GM19023 (cell line): ENCODE data around the gene GAREM1.

Source experiments
- ATAC-seq: cut with Tn5 transposase; IDR thresholded peaks from one replicate; pipeline ENCODE4 v1.9.1; 2021; ENCODE audit warnings: mild to moderate bottlenecking, moderate library complexity; ENCODE audit not compliant: unreplicated experiment

GAREM1 gene

DNA sequence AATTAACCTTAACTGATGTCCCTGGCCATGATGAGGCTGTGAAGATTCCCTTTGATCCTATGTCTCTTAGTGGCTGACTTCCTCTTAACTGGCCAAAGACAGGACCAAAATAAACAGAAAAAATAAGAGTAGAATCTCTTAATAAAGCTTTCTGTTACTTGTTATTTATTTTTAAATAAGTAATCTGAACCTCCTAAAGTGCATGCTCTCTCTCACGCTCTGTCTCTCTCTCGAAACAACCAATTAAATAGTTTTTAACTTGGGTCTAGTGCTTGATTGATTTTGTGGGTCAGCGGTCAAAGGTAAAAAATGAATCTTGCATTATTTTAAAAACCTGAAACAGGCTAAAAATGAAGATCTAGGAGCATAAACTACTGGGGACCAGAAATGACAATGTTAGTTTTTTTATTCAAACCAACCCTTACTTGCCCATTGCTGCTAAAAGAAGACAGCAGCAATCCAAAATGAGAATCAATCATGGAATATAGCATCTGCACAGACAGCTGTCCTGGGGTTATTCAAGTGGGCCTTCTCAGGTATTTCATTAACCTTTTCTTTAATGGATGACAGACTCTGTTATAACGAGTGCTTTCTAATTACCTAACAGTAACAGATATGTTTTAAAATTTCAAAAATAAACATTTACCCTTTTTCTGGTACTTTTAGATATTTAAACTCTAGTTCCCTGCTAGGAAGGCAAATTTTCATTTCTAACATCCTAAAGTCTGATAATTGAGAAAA, 11.2 kb downstream of the GAREM1 start:
- ATAC-seq, result no peak

DNA sequence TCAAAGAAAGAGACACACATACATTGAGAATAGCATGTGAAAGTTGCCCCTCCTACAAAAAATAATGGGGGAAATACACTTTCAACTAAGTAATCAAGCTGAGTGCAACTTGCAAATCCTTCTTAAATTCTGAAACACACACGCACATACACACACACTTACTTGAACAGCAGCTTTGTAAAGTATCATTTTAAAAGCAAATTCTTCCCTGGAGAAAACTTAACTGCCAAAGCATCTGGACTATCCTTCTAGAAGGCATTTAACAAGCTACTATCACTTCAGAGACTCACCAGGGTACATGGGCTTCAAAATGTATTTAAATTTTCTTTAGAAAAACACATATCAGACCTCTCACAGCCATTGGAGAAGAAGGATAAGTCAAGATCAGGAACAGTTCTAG, 15.3 kb downstream of the GAREM1 start:
- ATAC-seq, result no peak

DNA sequence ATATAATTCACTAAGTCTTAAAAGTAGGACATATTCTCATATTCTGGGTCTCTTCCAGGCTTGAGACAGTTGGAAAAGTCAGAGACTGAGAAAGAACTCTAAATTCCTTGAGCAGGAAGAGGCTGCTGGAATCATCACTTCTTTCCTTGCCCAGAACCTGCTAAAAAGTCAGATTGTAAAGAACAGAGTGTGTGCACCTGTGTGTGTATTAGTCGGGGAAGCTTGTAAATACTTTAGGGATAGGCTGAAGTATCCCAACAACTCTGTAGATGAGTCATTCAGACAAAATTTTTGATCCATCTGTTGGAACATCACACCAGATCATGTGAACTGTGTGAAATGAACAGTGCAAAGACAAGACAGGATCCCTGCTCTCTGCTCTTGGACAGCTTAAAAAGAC, 16.1 kb downstream of the GAREM1 start:
- no peak for ATAC-seq

DNA sequence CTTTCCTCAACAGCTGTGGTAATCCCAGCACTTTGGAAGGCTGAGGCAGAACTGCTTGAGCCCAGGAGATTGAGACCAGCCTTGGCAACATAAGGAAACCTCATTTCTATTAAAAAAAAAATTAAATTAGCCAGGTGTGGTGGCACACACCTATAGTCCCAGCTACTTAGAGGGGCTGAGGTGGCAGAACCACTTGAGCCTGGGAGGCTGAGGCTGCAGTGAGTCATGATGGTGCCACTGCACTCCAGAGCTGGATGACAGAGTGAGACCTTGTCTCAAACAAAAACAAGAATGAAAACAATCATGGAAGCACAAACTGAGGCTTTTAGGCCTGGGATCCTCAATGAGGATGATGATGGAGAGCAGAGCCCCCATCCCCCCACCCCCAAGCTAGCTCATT, 19.8 kb downstream of the GAREM1 start:
- ATAC-seq, result no peak

DNA sequence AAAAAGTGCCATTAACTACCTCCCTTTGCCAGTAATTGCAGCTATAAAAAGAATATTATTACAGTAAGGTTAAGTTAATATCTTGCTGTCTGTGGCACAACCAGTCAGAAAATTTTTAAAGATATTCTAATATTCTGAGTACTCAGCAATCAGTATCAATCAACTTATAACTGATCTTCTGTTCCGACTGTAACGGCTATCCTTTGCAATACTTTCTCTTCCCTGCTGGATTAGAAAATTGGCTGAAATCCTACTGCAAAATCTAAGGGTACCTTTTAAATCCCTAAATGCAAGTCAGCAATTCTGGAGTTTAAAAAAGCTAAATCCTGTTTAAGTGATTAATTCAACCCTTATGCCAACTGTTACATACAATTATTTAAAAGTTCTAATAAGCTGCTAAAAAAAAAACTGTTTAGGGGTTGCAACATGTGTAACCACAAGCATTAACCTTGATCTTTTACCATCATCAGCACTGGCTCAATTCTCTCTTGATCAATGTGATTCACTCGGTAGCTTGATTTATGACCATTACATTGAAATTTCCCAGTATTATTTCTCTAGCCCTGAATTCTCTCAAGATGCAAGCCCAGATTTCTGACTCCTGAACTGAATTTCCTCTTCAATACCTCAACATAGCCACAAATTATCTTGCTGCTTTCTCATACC, 20.5 kb downstream of the GAREM1 start:
- no peak for ATAC-seq

DNA sequence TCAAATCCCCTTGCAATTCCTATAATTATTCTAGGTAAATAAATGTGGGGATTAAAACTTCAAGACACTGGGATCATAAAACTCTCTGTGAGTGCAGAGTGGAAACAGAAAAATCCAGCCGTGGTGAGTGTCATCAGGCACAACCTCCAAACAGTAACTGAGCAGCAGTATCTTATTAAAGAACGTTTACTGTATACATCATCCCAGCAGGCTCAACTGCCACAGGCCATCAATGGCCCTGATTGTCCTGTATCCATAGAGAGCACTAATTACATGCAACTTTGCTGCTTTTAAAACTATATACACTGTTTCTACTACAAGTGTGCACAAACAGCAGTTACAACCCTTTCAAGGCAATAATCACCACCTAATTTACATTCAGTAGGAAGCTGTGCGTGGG, 23.9 kb downstream of the GAREM1 start:
- no peak for ATAC-seq

DNA sequence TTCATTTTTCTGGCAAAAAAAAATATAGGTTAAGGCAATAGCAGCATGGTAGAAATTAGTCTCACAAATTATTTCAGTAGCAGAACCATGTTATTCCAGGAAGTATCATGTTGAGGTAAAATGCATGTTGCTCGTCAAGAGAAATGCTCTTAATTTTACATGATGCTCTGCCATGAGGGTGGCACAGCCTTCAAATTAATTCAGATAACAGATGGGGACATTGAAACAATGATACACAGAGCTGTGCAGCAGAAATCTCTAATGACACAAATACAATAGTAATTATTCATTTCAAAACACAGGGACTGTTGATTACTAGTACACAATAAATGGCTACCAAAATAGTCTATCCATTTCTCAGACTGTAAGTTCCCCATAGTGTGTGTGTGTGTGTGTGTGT, 24.8 kb downstream of the GAREM1 start:
- no peak for ATAC-seq

DNA sequence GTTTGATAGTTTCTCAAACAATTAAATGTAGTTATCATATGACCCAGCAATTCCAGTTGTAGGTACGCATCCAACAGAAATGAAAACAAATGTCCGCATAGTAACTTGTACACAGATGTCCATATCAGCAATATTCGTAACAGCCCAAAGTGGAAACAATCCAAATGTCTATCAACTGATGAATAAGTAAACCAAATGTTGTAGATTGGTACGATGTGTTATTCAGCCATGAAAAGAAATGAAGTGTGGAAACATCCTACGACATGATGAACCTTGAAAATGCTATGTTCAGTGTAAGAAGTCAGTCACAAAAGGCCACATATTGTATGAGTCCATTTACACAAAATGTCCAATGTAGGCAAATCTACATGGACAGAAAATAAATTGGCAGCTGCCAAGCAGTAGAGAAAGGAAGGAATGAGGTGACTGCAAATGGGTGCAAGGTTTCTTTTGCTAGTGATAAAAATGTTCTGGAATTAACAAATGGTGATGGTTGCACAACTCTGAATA, 26.9 kb downstream of the GAREM1 start:
- no peak for ATAC-seq

DNA sequence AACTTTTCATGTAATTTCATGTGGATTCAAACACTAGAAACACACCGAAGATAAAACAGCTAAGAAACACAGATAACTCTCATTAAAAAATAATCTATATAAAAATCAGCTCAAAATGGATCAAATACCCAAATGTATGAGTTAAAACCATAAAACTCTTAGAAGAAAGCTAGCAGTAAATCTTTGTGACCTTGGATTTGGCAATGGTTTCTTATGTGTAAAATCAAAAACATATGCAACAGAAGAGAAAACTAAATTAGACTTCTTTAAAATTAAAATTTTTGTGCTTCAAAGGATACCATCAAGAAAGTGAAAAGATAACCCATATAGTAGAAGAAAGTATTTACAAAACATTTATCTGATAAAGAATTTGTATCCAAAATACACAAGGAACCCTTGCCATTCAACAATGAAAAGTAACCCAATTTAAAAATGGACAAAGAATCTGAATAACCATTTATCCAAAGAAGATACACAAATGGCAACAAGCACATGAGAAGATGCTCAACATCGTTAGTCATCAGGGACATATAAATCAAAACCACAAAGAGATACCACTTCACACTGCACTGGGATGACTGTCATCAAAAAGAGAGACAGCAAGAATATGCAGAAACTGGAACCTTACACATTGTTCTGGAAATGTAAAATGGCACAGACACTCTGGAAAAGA, 27.5 kb downstream of the GAREM1 start:
- ATAC-seq, result no peak

DNA sequence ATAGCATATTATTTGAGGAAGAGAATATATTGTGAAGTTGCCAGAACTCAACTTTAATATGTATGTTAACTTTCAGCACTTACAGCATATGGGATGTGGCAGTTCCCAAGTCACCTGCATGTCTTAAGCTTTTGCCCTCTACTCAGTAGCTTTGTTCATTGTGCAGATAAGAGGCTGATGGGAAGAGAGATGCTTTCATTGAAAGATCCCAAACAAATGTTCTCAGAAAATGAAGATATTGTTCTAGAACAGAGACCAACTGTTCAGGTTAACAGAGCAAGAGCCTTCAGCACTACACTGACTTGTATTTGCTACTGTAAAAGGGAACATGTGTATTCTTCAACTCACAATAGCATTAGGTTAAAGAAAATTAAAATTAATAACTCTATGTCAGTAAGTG, 28.1 kb downstream of the GAREM1 start:
- no peak for ATAC-seq

DNA sequence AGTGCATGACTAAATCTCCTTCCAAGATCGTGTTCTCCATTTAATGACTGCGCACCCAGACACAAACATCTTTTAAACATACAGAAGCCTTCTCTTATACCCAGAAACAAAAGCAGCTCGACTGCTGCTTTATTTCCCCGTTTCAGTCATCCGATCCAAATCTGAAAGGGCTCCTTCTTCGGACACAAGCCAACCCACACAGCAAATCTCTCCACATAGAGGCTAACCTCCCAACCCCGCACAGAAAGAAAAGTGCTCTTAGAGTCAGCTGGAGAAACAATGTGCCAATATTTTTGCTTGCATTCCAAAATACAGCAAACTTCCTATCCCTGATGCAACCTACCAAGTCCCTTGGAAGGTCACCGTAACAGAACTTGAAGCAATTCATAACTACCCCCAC, 29.1 kb downstream of the GAREM1 start:
- no peak for ATAC-seq

DNA sequence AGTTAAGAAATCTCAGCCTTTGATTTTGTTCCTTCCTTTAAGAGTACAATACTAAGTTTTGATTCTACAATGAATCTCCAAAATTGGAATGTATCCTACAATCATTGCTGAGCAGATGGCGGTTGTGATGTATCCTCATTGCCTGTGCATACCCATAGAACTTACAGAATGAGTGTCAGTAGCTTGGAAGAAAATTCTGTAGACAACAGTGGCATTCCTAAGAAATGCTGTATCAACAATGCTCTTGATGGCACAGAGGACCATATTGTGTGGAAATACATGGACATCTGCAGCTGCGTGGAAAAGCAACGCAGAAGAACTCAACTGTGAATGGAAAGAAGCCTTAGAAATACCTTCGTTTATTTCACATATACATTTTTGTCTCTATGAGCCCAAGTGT, 30.2 kb downstream of the GAREM1 start:
- no peak for ATAC-seq

DNA sequence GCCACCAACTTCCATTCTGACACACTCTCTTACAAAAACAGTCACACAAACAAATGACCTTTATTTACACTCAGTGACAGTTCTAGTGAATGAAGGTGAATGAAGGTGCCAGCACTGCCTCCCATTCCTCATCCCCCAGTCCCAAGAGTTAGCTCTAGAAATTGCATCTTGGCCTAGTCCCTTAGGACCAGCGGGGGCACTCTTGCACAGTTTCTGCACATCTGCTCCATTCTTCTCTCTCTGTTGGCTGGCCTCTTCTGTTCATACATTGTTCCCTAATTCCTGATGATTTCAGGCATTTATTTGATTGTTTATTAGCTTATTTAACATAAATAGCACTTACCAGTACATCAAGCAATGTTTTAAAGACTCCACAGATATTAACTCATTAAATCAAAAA, 30.9 kb downstream of the GAREM1 start:
- no peak for ATAC-seq

DNA sequence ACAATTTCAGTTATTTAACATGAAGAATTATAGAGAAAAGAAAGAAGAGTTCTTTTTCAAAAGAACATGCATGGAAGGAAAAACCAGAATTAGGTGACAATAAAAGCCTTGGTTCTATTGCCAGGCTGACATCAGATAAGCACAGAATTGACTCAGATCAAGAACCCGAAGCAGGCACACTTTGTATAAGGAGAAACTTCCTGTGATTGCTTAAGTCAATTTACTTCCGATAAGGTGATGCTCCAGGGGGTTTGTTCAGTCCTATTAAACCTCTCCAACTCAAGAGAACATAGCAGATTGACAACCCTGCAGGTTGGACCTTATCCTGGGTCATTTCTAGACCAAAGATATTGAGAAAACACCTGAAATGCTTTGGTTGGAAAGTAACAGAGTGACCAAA, 31.4 kb downstream of the GAREM1 start:
- no peak for ATAC-seq

DNA sequence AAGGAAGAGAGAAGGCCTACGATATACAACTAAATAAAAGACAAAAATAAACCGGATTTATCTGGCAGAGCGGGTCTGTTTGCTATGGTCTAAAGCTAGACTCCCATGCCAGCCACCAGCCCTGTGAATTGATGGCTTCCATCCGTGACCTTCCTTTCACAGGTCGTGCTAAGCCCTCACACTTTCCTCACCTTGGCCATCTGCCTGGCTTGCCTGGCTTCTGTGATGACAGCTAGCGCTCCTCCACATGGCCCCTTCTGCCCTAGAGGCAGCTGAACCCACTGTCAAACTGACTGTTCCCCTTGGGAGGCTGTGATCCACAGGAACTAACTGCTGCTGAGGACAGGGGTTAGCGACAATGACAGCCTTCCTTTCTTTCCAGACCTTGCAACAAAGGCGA, 32.5 kb downstream of the GAREM1 start:
- no peak for ATAC-seq

DNA sequence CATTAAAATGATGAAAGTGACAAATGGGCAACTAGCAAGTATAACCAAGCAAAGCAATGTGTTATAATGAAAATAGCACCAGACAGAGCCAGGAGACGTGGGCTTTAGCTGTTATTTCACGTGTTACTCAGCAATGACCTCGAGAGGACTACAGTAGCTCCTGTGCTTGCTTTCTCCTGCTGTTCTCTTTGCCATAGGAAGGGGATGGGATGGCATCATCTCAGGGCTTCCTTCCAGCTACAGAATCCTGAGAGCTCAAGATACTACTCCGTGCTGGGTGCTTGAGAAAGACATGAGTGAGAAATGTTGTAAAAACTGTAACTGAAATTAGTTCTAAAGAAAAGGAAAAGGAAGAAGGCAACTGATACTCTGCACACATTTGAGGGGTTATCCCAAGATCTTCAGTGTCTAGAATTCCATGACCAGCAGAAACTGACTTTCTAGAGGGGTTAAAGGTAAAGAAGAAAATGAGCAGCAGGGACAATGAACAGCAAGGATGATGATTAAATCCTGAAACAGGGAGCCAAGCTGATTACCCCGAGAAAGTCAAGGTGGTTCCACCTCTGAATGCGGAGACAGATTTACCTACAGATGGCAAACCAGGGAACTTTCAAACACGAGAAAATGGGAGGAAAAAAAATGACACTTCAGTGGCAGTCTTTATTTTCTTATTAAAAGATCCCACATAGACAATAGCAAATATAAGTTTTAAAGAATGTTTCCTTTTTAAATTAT, 33.4 kb downstream of the GAREM1 start:
- no peak for ATAC-seq

DNA sequence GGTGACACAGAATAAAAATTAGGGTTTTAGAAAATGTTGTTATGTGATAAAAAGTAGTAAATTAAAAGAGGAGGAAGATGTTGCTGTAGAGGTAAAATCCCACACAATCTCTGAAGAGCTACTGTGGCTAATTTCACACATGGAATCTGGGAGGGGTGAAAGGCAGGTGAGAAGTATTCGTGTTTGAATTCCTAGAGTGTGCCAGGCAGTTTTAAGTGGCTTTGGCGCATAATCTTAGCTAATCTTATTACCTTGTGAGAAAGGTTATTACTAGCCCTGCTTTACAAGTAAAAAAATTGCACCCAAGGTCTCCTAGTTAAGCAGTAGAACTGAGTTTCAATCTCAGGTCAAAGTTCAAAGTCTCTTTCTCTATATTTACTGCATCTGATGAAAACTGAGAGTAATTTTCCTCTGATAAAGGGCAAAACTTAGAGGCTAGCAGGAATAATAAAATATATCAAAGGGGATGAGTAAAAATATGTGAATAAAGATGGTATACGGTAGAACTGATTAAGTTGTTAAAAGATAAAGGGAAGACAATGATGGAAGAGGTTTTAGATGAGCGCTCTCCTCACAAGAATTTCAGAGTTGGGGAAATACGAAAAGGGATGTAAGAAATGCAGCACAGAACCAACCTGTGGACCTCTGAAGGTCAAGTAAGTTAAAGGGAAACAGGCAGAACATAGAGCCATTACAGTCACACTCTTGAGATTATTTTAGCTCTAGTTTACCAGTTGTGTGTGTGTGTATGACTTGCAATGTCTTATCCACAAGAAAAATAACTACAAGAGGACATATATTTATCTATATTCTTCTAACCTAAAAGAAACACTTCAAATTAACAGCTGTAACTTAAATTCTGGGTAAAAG, 34.8 kb downstream of the GAREM1 start:
- no peak for ATAC-seq

DNA sequence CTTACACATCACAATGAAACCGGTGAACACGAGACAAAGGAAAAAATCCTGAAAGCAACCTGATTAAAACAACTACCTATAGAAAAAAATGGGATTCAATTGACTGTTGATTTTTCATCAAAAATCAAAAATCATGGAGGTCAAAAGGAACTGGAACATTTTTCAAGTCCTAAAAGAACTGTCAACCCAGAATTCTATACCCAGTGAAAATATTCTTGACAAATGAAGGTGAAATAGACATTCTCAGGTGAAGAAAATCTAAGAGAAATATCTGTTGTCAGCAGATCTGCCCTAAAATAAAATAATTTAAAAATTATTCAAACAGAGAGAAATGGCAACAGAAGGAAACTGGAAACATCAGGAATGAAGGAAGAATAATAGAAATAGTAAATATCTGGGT, 38.9 kb downstream of the GAREM1 start:
- ATAC-seq, result no peak

DNA sequence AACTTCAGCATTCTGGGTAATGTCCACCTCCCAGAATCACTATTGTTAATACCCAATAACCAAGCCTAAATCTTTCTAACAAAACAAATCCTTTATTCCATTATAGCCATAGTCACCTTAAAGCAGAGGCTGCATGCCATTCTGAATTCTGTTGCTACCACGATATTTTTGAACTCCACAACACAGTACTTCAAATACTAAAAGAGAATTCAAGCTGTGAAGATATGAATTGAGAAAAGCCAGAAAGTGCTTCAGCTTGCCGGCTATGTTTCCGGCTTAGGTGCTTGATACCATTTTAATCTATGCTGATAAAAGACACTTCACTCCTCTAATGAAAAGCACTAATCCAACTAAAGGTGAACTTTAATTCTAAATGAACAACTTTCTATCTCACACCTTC, 41.3 kb downstream of the GAREM1 start:
- no peak for ATAC-seq

DNA sequence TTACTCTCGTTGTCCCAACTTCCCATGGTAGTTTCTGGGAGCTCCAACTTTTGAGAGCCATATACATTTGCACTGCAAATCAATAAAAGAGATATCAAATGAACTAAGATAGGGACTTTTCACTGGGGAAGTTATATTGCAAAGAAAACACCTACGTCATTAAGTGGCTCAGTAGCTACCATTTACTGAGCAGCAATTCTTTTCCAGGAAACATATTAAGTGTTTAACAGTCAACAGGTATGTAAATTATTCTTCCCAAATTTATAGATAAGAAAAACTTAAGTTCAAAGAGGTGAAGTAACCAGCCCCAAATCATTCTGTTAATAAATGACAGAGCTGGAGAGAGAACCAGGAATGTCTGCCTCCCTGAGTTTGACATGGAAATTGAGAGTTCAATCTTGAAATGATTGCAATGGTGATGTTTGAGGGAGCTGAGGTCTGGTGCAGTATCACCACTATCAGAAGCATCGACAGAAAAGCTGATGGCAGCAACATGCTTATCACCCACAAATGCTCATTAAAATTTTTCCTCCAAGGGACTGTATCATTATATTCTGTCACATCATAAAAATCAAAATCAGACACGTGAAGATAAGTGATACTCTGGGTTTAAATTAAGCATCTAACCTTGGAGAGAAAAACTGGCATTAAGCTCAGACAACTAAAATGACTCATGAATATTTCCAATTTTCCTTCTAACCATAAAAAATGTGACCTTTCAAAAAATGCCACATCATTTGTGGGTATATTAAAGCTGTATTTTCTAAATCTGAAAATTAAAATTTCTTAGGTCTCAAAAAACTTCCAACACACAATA, 43.4 kb downstream of the GAREM1 start:
- no peak for ATAC-seq
